ENCODE measurements around the gene GPN3. TPM values are rescaled to one million over a fixed set of nuclear protein-coding genes. Genes with fewer than 3 reads are reported as not detected.

The GPN3 gene
- total and polyA plus RNA-seq, 2 of the 13 experiments (the other 11 are each of a cell fraction or from before 2014, with no cell fraction given): 28.7 to 29.5 TPM

DNA sequence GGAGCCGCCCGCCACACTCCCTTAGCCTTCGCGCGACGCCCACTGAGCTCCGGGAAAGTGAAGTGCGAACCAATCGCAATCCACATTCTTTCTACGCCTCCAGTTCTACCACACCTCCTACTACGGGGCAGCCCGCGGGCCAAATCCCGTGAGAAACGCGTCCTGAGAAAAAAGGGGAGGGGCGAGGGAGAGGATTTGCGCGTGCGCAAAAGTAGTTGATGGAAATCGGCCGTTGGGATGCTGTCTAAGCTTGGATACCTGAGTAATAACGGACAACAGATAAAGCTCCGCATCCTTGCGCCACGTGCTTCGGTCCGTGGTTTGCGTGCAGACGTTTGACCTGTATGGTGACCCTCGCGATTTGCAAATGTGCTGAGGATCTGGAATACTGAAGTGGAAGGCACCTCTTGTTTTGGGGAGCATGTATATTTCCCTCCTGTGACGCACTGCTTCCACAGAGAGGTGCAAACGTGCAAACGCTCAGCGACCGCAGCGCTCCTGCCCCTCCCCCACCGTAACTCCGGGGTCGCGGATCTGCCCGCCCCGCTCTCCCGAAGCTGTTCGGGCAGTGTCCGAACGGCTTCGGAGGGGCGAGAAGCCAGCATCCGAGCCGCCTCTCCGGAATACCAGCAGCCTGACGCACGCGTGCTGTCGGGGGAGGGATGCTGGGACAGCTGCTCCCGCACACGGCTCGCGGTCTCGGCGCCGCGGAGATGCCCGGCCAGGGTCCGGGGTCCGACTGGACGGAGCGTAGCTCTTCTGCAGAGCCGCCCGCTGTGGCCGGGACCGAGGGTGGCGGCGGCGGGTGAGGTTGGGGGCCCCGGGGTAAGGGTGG lies at the start of gene GPN3, which contains the start of gene FAM216A (continued):
- TF ChIP-seq, protein P1, sequence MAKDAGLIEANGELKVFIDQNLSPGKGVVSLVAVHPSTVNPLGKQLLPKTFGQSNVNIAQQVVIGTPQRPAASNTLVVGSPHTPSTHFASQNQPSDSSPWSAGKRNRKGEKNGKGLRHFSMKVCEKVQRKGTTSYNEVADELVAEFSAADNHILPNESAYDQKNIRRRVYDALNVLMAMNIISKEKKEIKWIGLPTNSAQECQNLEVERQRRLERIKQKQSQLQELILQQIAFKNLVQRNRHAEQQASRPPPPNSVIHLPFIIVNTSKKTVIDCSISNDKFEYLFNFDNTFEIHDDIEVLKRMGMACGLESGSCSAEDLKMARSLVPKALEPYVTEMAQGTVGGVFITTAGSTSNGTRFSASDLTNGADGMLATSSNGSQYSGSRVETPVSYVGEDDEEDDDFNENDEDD (CRISPR knock-in tag; IDR thresholded peaks at IDR 0.05; ENCODE audit: borderline replicate concordance): peak; percentile 92
- TF ChIP-seq MTF1 (CRISPR knock-in tag; IDR thresholded peaks at IDR 0.05) (peak; percentile 50; the same call in 1 of the 2 replicates), HOXA9 (CRISPR knock-in tag; IDR thresholded peaks at IDR 0.05; ENCODE audit: borderline replicate concordance) (peak; percentile 61; the same call in 1 of the 2 replicates), HHEX (CRISPR knock-in tag; IDR thresholded peaks at IDR 0.05) (no peak), ZNF207 (IDR thresholded peaks at IDR 0.05; ENCODE audit: borderline replicate concordance) (no peak), PTBP1 (IDR thresholded peaks at IDR 0.05; ENCODE audit: low read depth, low read length, poor library complexity, severe bottlenecking) (peak; percentile 52), ZMYM3 (CRISPR knock-in tag; IDR thresholded peaks at IDR 0.05) (no peak), SIN3B (IDR thresholded peaks at IDR 0.05; ENCODE audit: low read length) (peak; percentile 75; the same call in 1 of the 2 replicates), AHDC1 (CRISPR knock-in tag; IDR thresholded peaks at IDR 0.05; ENCODE audit: borderline replicate concordance) (peak; percentile 55; the same call in 1 of the 2 replicates), NCOA2 (CRISPR knock-in tag; IDR thresholded peaks at IDR 0.05) (peak; percentile 49), ZNF510 (CRISPR knock-in tag; IDR thresholded peaks at IDR 0.05; ENCODE audit: low read depth) (0 out of 2 replicates have a peak, but pooled peaks have one; percentile 82), ZBTB43 (CRISPR knock-in tag; conservative IDR thresholded peaks at IDR 0.05) (peak; percentile 78), TSC22D2 (CRISPR knock-in tag; IDR thresholded peaks at IDR 0.05; ENCODE audit: borderline replicate concordance) (no peak), MAZ (IDR thresholded peaks at IDR 0.05; ENCODE audit: borderline replicate concordance, low read depth, low read length) (peak; percentile 88), MAZ (CRISPR knock-in tag; IDR thresholded peaks at IDR 0.05; ENCODE audit: low read depth) (peak; percentile 89), ISL2 (CRISPR knock-in tag; IDR thresholded peaks at IDR 0.05) (peak; percentile 77; the same call in 1 of the 2 replicates), NFIC (IDR thresholded peaks at IDR 0.05; ENCODE audit: low read length) (no peak), SIX4 (CRISPR knock-in tag; IDR thresholded peaks at IDR 0.05) (peak; percentile 44; the same call in 1 of the 2 replicates), HNRNPK (IDR thresholded peaks at IDR 0.05; ENCODE audit: low read depth, low read length, poor library complexity, severe bottlenecking) (peak; percentile 59), MXD4 (CRISPR knock-in tag; IDR thresholded peaks at IDR 0.05) (peak; percentile 72)

All from HepG2 (cell line).